GM23338 (cell line): ENCODE results near the gene NPIPB2. TPM values are rescaled to one million over a fixed set of nuclear protein-coding genes. Genes with fewer than 3 reads are reported as not detected.

Source experiments
- ATAC-seq: fragments of 200-7000 bp; cut with Tn5 transposase; 3 replicates; pipeline ENCODE4 v1.9.1; 2020
- DNase-seq: peaks from one replicate; pipeline ENCODE4 v3.0.0-alpha.2; 2015; ENCODE audit warnings: low spot score
- H2AFZ ChIP-seq: fragments of 200-600 bp; sonication (generic); 2 replicates; pipeline ENCODE4 v1.8.0; 2016; ENCODE audit warnings: antibody characterized with exemption, mild to moderate bottlenecking, moderate library complexity
- H3F3A ChIP-seq: fragments of 200-600 bp; sonication (generic); replicated peaks from 2 replicates; pipeline ENCODE4 v1.8.0; 2017; ENCODE audit warnings: antibody characterized with exemption, mixed run types, low read depth
- H3K27ac ChIP-seq: fragments of 200-600 bp; sonication (generic); 2 replicates; pipeline ENCODE4 v1.6.1; 2016; ENCODE audit warnings: low read depth
- H3K27me3 ChIP-seq: fragments of 200-600 bp; sonication (generic); 2 replicates; pipeline ENCODE4 v1.8.0; 2016; ENCODE audit warnings: mild to moderate bottlenecking, mixed run types, moderate library complexity; ENCODE audit not compliant: insufficient read depth
- H3K36me3 ChIP-seq: fragments of 200-600 bp; sonication (generic); 2 replicates; pipeline ENCODE4 v1.8.0; 2016; ENCODE audit warnings: mild to moderate bottlenecking; ENCODE audit not compliant: insufficient read depth
- H3K4me1 ChIP-seq: fragments of 200-600 bp; sonication (generic); 2 replicates; pipeline ENCODE4 v1.8.0; 2016; ENCODE audit warnings: mild to moderate bottlenecking, moderate library complexity; ENCODE audit not compliant: insufficient read depth
- H3K4me2 ChIP-seq: fragments of 200-600 bp; sonication (generic); 2 replicates; pipeline ENCODE4 v1.7.1; 2017; ENCODE audit warnings: mixed run types
- H3K4me3 ChIP-seq: fragments of 200-600 bp; sonication (generic); 2 replicates; pipeline ENCODE4 v1.6.1; 2016; ENCODE audit warnings: mixed run types
- H3K79me2 ChIP-seq: fragments of 200-600 bp; sonication (generic); replicated peaks from 2 replicates; pipeline ENCODE4 v1.8.0; 2017; ENCODE audit warnings: mild to moderate bottlenecking; ENCODE audit not compliant: insufficient read depth
- H3K9me2 ChIP-seq: fragments of 200-600 bp; sonication (generic); 2 replicates; pipeline ENCODE4 v1.8.0; 2017; ENCODE audit not compliant: insufficient read depth
- H4K20me1 ChIP-seq: fragments of 200-600 bp; sonication (generic); replicated peaks from 2 replicates; pipeline ENCODE4 v1.8.0; 2017; ENCODE audit warnings: mild to moderate bottlenecking; ENCODE audit not compliant: insufficient read depth
- H3K27ac Mint-ChIP-seq: 2 replicates; pipeline ENCODE4 v1.8.0; 2020; ENCODE audit warnings: inconsistent platforms, mild to moderate bottlenecking, moderate library complexity, mixed read lengths
- H3K27me3 Mint-ChIP-seq: 3 replicates; pipeline ENCODE4 v1.8.0; 2022; ENCODE audit warnings: low read depth, mild to moderate bottlenecking, moderate library complexity, mixed read lengths, inconsistent platforms; ENCODE audit not compliant: insufficient read depth, poor library complexity
- H3K36me3 Mint-ChIP-seq: 3 replicates; pipeline ENCODE4 v1.8.0; 2021; ENCODE audit warnings: low read depth, mild to moderate bottlenecking, inconsistent platforms, moderate library complexity, mixed read lengths
- H3K4me1 Mint-ChIP-seq: 3 replicates; pipeline ENCODE4 v1.8.0; 2020; ENCODE audit warnings: mild to moderate bottlenecking, inconsistent platforms, mixed read lengths
- H3K4me3 Mint-ChIP-seq: 3 replicates; pipeline ENCODE4 v1.8.0; 2021; ENCODE audit warnings: moderate library complexity, mild to moderate bottlenecking, inconsistent platforms, mixed read lengths
- H3K9me3 Mint-ChIP-seq: 3 replicates; pipeline ENCODE4 v1.8.0; 2020; ENCODE audit warnings: moderate library complexity, mild to moderate bottlenecking, inconsistent platforms, mixed read lengths
- ETS1 ChIP-seq: IDR thresholded peaks from 2 replicates; pipeline ENCODE4 v1.6.1; 2016; ENCODE audit warnings: antibody characterized with exemption
- EZH2 ChIP-seq: fragments of 200-600 bp; sonication (generic); IDR thresholded peaks from one replicate; pipeline ENCODE4 v1.8.0; 2017; ENCODE audit warnings: antibody characterized with exemption, mild to moderate bottlenecking, low read depth; ENCODE audit not compliant: unreplicated experiment
- REST ChIP-seq: IDR thresholded peaks from one replicate; pipeline ENCODE4 v1.6.1; 2018; ENCODE audit warnings: antibody characterized with exemption; ENCODE audit not compliant: unreplicated experiment
- ZNF462 ChIP-seq: fragments of 250-450 bp; sonication (Bioruptor Pico); IDR thresholded peaks from 2 replicates; pipeline ENCODE4 v1.5.0; 2020; ENCODE audit warnings: mild to moderate bottlenecking, moderate library complexity
- polyA plus RNA-seq: library from polyadenylated mRNA; unstranded; fragments of >200 nt; fragmentation: Nextera tagmentation; extraction: Ambion mirVana; gene quantifications from 2 replicates; pipeline ENCODE4 v1.2.1, GENCODE V29; 2016
- total RNA-seq: library from RNA; depleted of rRNA; stranded (reverse); fragments of >200 nt; shearing (Covaris generic); gene quantifications from 2 replicates; pipeline ENCODE4 v1.2.3, GENCODE V29; 2014

Gene NPIPB2
- total and polyA plus RNA-seq, 2 experiments from 2014 or later = 1.0 to 6.8 TPM

- TF ChIP-seq ZNF462 (CRISPR knock-in tag) (no peak), ETS1 (no peak)
Observed at GRCh38 chr16:11890231-11890965, 51.4 kb downstream of the NPIPB2 start (continued).

GRCh38 chr16:11886881-11887280 is 55.0 kb downstream of the NPIPB2 start:
- Histone ChIP-seq H3K36me3 (peaks cover 45% of the 10 kb centered on the region), H3K9me2 (no peaks in the 10 kb centered on the region), H3K4me2 (no peak overlapping the region), H3K4me1 (no peaks in the 10 kb centered on the region), H3F3A (no peaks in the 10 kb centered on the region), H3K4me3 (no peak overlapping the region), H3K27me3 (no peaks in the 10 kb centered on the region), H4K20me1 (peaks cover 15% of the 10 kb centered on the region), H3K27ac (no peak overlapping the region), H3K79me2 (0 out of 2 replicates have a peak, but pooled peaks cover 4% of the 10 kb centered on the region), H2AFZ (no peak overlapping the region)
- no peak overlapping the region for H3K27ac Mint-ChIP-seq
- no peak overlapping the region for H3K4me3 Mint-ChIP-seq
- H3K4me1 Mint-ChIP-seq = no peaks in the 10 kb centered on the region
- H3K36me3 Mint-ChIP-seq = peaks cover 81% of the 10 kb centered on the region
- ATAC-seq = no peak
- H3K27me3 Mint-ChIP-seq = no peaks in the 10 kb centered on the region
- no peak for DNase-seq
- H3K9me3 Mint-ChIP-seq = no peaks in the 10 kb centered on the region
- no peak for TF ChIP-seq REST
- TF ChIP-seq EZH2 = no peak
